ENCODE measurements around the gene CDK18.
"Not testable (repeated sequence)": the region's sequence is repeated elsewhere in the genome, so short reads cannot be mapped to it uniquely, and the experiment has no call there.

GRCh38 chr1:205482587-205482986, 21.9 kb upstream of the CDK18 start:
- TF ChIP-seq POLR2A, CTCF, POLR2AphosphoS5 (IDR thresholded peaks at IDR 0.05): not testable (repeated sequence)

Data from stomach (tissue), 4 donors.